Endothelial cell of hepatic sinusoid (primary cell): ENCODE results near the gene CEBPZOS.

Source experiments
- in situ Hi-C: cut with HindIII; loops from 2 replicates; pipeline ENCODE4 v1.10.0; 2017; ENCODE audit warnings: low sequenced_read_pairs

CEBPZOS gene

GRCh38 chr2:37231241-37232130, 35.2 kb downstream of the CEBPZOS start, which contains the start of the genes CEBPZ and NDUFAF7:
Gene CEBPZ (minus strand): TSS chr2:37231596. CDS start chr2:37231567, 29 bp downstream.
Gene NDUFAF7 (plus strand): TSS chr2:37231658. CDS start chr2:37231706, 48 bp downstream.
- in situ Hi-C loops: no loop called here

- in situ Hi-C loops: no loop called here
Observed at GRCh38 chr2:37232131-37232933, 36.0 kb downstream of the CEBPZOS start.

GRCh38 chr2:37243435-37243834, 47.1 kb downstream of the CEBPZOS start:
- in situ Hi-C loops: no loop called here

DNA sequence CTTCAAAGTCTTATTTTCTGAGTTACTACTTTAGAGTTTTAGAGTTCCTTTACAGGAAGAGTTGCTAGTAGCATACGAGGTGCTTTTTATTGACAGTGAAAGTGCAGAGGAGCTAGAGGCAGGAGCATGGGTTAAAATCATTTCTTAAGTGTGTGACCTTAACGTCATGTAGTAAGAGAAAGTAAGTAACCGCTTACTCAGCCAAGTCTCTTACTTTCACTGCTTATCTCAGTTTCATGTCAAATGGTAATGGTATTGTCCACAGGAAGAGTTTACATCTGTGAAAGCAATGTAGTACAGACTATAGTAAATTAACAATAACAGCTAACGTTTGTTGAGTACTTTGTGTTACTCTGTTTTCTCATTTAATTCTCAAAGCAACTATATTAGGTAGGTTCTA, 47.7 kb downstream of the CEBPZOS start:
- in situ Hi-C loops: no loop called here

DNA sequence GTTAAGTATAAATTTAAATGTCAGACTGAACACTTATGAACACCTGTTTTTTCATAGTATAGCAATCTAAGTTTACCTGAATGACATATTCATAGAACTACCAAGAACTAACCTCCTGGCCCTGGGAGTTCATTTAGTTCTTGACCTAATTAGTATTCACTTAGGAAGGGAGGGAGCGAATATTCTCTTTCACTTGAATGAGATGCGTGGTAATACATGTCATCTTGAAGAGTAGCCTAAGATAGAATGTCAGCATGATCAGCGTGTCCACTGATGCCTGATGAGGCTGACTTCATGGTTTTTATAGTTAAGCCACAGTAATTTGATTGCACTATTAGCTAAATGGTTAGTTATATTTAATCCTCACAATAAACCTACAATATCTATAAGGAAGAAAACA, 48.5 kb downstream of the CEBPZOS start:
- in situ Hi-C loops: no loop called here

GRCh38 chr2:37246205-37246604, 49.9 kb downstream of the CEBPZOS start:
- in situ Hi-C loops: no loop called here

- in situ Hi-C loops: no loop called here
Observed at GRCh38 chr2:37250869-37251740, 54.8 kb downstream of the CEBPZOS start.
